Measurements from ENCODE around the gene ZNF575. TPM values are rescaled to one million over a fixed set of nuclear protein-coding genes. Genes with fewer than 3 reads are reported as not detected.
"Not testable (repeated sequence)": the region's sequence is repeated elsewhere in the genome, so short reads cannot be mapped to it uniquely, and the experiment has no call there.

The ZNF575 gene
- total RNA-seq, 4 donors from 2014 or later, result 0.66 to 0.97 (median 0.82) TPM

DNA sequence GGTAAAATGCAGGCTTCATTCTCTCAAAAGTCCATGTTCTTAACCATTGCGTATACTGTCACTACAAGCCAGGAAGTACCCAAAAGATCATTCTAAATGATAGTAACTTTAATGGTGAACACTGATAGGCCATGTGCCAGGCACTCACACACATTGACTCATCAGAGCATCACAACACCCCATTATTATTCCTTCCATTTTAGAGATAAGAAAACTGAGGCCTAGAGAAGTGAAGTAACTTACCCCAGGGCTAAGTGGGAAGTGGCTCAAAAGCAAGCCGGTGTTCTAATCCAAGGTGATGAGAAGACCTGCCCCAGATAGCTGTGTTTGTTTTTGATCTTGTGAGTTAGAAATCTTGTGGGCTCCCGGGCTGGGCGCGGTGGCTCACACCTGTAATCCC, 27.0 kb upstream of the ZNF575 start:
- intact Hi-C loops (cut with DNase I), result no loop called here
- no peak for DNase-seq (ENCODE audit: extremely low spot score)
- no peak overlapping the region for H3K27ac ChIP-seq (replicated peaks in 1 of 4)
- TF ChIP-seq EP300 (IDR thresholded peaks at IDR 0.05), result no peak
- TF ChIP-seq, protein P1, sequence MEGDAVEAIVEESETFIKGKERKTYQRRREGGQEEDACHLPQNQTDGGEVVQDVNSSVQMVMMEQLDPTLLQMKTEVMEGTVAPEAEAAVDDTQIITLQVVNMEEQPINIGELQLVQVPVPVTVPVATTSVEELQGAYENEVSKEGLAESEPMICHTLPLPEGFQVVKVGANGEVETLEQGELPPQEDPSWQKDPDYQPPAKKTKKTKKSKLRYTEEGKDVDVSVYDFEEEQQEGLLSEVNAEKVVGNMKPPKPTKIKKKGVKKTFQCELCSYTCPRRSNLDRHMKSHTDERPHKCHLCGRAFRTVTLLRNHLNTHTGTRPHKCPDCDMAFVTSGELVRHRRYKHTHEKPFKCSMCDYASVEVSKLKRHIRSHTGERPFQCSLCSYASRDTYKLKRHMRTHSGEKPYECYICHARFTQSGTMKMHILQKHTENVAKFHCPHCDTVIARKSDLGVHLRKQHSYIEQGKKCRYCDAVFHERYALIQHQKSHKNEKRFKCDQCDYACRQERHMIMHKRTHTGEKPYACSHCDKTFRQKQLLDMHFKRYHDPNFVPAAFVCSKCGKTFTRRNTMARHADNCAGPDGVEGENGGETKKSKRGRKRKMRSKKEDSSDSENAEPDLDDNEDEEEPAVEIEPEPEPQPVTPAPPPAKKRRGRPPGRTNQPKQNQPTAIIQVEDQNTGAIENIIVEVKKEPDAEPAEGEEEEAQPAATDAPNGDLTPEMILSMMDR (IDR thresholded peaks at IDR 0.05), result no peak
- TF ChIP-seq POLR2A (IDR thresholded peaks at IDR 0.05; ENCODE audit: low read depth), result no peak
- TF ChIP-seq POLR2AphosphoS5 (IDR thresholded peaks at IDR 0.05), result no peak
- WGBS, result 94% methylated on average over 5 of the region's 5 CpGs
- no peaks in the 10 kb centered on the region for H3K27me3 ChIP-seq
- peaks cover 14 to 31% (median 28%) of the 10 kb centered on the region in 4 donors for H3K4me1 ChIP-seq
- H3K36me3 ChIP-seq, result peaks cover 7 to 48% (median 40%) of the 10 kb centered on the region in 4 donors
- no peak overlapping the region for H3K4me3 ChIP-seq
- H3K9me3 ChIP-seq, result no peaks in the 10 kb centered on the region

DNA sequence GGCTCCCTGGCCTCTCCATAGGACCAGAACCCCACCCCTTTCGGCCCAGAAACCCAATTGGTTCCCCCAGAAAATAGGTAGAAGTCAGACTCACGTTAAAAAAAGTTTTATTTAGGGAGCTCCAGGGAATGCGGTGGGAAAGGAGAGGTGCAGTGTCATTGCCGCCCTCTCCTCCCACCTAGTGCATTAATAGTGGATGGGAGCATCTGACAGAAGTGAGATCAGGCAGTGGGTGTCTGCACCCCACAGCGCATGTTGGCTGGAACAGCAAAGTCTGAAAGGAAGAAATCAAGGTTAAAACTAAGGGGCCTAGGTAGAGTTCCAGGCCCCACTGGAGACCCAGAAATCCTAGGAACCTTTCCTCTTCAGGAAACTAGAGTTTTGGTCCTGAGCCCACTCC, 26.4 kb upstream of the ZNF575 start:
- no peaks in the 10 kb centered on the region for H3K9me3 ChIP-seq
- peaks cover 14 to 28% (median 26%) of the 10 kb centered on the region in 4 donors for H3K4me1 ChIP-seq
- H3K4me3 ChIP-seq, result no peak overlapping the region
- intact Hi-C loops (cut with DNase I), result no loop called here
- DNase-seq (ENCODE audit: extremely low spot score), result no peak
- WGBS, result 91% methylated on average over 5 of the region's 5 CpGs
- no peak overlapping the region for H3K27ac ChIP-seq (replicated peaks in 1 of 4)
- H3K27me3 ChIP-seq, result no peaks in the 10 kb centered on the region
- TF ChIP-seq POLR2AphosphoS5 (IDR thresholded peaks at IDR 0.05) (no peak), EP300 (IDR thresholded peaks at IDR 0.05) (no peak), POLR2A (IDR thresholded peaks at IDR 0.05; ENCODE audit: low read depth) (no peak)
- TF ChIP-seq, protein P1 (IDR thresholded peaks at IDR 0.05), result no peak
- peaks cover 7 to 50% (median 40%) of the 10 kb centered on the region in 4 donors for H3K36me3 ChIP-seq

DNA sequence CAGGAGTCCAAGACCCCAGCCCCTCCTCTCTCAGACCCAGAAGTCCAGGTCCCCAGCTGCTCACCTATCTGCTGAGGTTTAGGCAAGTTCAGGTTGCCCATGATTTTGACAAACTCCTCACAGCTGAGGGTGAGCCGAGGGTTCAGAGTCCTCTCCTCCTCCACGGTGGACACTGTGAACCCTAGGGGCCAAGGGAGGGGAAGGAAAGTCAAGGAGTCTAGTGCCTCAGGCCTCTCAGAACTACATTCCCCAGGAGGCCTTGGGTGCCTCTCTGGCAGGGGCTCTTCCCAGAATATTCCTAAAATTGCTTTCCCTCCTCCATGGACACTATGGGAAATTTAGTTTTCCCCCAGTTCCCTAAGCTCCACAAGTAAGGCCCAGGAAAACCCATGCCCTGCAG, 25.1 kb upstream of the ZNF575 start:
- intact Hi-C loops (cut with DNase I), result no loop called here
- no peak for TF ChIP-seq POLR2A (IDR thresholded peaks at IDR 0.05; ENCODE audit: low read depth)
- TF ChIP-seq POLR2AphosphoS5 (IDR thresholded peaks at IDR 0.05), result no peak
- TF ChIP-seq EP300 (IDR thresholded peaks at IDR 0.05), result no peak
- TF ChIP-seq, protein P1 (IDR thresholded peaks at IDR 0.05), result no peak
- H3K27me3 ChIP-seq, result no peaks in the 10 kb centered on the region
- H3K4me1 ChIP-seq, result peaks cover 13 to 16% (median 15%) of the 10 kb centered on the region in 4 donors
- DNase-seq (ENCODE audit: extremely low spot score), result no peak
- 83% methylated on average over 2 of the region's 2 CpGs for WGBS
- H3K9me3 ChIP-seq, result no peaks in the 10 kb centered on the region
- H3K27ac ChIP-seq (replicated peaks in 1 of 4), result no peak overlapping the region
- H3K4me3 ChIP-seq, result no peak overlapping the region
- H3K36me3 ChIP-seq, result peaks cover 7 to 47% (median 40%) of the 10 kb centered on the region in 4 donors

DNA sequence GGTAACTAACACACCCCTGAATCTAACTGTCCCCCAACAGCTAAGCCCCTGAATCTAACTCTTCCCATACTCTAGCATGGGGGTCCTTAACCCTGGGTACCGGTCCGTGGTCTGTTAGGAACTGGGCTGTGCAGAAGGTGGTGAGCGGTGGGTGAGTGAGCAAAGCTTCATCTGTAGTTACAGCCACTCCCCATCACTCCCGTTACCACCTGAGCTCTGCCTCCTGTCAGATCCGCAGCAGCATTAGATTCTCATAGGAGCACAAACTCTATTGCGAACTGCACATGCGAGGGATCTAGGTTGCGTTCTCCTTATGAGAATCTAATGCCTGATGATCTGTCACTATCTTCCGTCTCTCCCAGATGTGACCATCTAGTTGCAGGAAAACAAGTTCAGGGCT, 22.3 kb upstream of the ZNF575 start:
- H3K27me3 ChIP-seq, result no peaks in the 10 kb centered on the region
- H3K27ac ChIP-seq (replicated peaks in 1 of 4), result no peak overlapping the region
- no peak overlapping the region for H3K4me3 ChIP-seq
- TF ChIP-seq POLR2A (IDR thresholded peaks at IDR 0.05; ENCODE audit: low read depth) (no peak), EP300 (IDR thresholded peaks at IDR 0.05) (no peak), POLR2AphosphoS5 (IDR thresholded peaks at IDR 0.05) (no peak)
- TF ChIP-seq, protein P1 (IDR thresholded peaks at IDR 0.05), result no peak
- H3K9me3 ChIP-seq, result no peaks in the 10 kb centered on the region
- no peaks in the 10 kb centered on the region for H3K4me1 ChIP-seq
- 98% methylated on average over 9 of the region's 9 CpGs for WGBS
- peaks cover 15 to 59% (median 41%) of the 10 kb centered on the region in 4 donors for H3K36me3 ChIP-seq
- intact Hi-C loops (cut with DNase I), result no loop called here
- no peak for DNase-seq (ENCODE audit: extremely low spot score)

DNA sequence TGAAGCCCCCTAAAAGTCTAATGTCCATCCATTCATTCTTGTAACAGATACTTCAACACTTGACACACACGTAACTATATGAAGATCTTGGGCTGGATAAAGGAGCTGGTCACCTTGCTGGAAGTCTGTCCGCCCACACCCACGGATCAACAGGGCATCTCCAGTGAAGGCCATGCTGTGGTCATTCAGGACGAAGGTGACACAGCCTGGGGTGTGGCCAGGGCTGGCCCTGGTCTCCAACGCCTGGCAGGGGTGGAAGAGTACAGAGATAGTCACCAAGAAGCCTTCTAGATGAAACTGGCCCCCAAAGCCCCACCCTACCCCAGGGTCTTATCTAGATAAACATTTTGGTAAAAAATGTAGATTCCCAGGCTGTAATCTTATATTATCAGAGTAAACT, 21.7 kb upstream of the ZNF575 start:
- Histone ChIP-seq H3K36me3 (peaks cover 15 to 58% (median 37%) of the 10 kb centered on the region in 4 donors), H3K27ac (replicated peaks in 1 of 4) (no peak overlapping the region), H3K4me3 (no peak overlapping the region), H3K9me3 (no peaks in the 10 kb centered on the region), H3K4me1 (no peaks in the 10 kb centered on the region), H3K27me3 (no peaks in the 10 kb centered on the region)
- intact Hi-C loops (cut with DNase I), result no loop called here
- DNase-seq (ENCODE audit: extremely low spot score), result no peak
- 98% methylated on average over 3 of the region's 5 CpGs for WGBS
- TF ChIP-seq POLR2A (IDR thresholded peaks at IDR 0.05; ENCODE audit: low read depth) (no peak), EP300 (IDR thresholded peaks at IDR 0.05) (no peak), POLR2AphosphoS5 (IDR thresholded peaks at IDR 0.05) (no peak)
- TF ChIP-seq, protein P1 (IDR thresholded peaks at IDR 0.05), result no peak

DNA sequence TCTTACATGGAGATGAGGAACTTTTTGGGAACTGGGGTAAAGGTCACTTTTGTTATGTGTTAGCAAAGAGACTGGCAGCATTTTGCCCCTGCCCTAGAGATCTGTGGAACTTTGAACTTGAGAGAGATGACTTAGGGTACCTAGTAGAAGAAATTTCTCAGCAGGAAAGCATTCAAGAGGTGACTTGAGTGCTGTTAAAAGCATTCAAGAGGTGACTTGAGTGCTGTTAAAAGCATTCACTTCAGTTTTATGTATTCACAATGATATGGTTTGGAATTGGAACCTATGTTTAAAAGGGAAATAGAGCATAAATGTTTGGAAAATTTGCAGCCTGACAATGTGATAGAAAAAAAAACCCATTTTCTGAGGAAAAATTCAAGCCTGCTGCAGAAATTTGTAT, 20.6 kb upstream of the ZNF575 start:
- H3K27ac ChIP-seq (replicated peaks in 1 of 4); H3K4me1 ChIP-seq; intact Hi-C loops (cut with DNase I); H3K9me3 ChIP-seq; DNase-seq (ENCODE audit: extremely low spot score); H3K4me3 ChIP-seq; H3K27me3 ChIP-seq: not testable (repeated sequence)
- H3K36me3 ChIP-seq, result peaks cover 15 to 52% (median 32%) of the 10 kb centered on the region in 4 donors
